ENCODE measurements around the gene LMAN2L.

The LMAN2L gene

GRCh38 chr2:96687711-96688640 lies 51.9 kb downstream of the LMAN2L start:
- no peaks in the 10 kb centered on the region for H3K27me3 ChIP-seq (ENCODE audit: insufficient read depth, low read depth)
- H4K20me1 ChIP-seq (ENCODE audit: insufficient read depth) = no peaks in the 10 kb centered on the region
- no peak overlapping the region for H3K4me3 ChIP-seq (IDR thresholded peaks at IDR 0.05; ENCODE audit: insufficient read depth, low read depth, low read length)
- no peak overlapping the region for H3K27ac ChIP-seq
- no peak for TF ChIP-seq CTCF (conservative IDR thresholded peaks at IDR 0.05; ENCODE audit: low read depth, low read length)
- H3K4me2 ChIP-seq = no peak overlapping the region
- no peaks in the 10 kb centered on the region for H3K79me2 ChIP-seq (ENCODE audit: insufficient read depth, low read depth)
- no peak overlapping the region for H2AFZ ChIP-seq (ENCODE audit: low read depth)
- H3K36me3 ChIP-seq (ENCODE audit: insufficient read depth) = no peaks in the 10 kb centered on the region
- no peaks in the 10 kb centered on the region for H3K4me1 ChIP-seq (ENCODE audit: low read depth, poor library complexity, severe bottlenecking)
- no peak overlapping the region for H3K9ac ChIP-seq

GRCh38 chr2:96687266-96687665 lies 52.6 kb downstream of the LMAN2L start:
- no peaks in the 10 kb centered on the region for H3K4me1 ChIP-seq (ENCODE audit: low read depth, poor library complexity, severe bottlenecking)
- H3K4me2 ChIP-seq = no peak overlapping the region
- no peaks in the 10 kb centered on the region for H4K20me1 ChIP-seq (ENCODE audit: insufficient read depth)
- H3K36me3 ChIP-seq (ENCODE audit: insufficient read depth) = no peaks in the 10 kb centered on the region
- H3K79me2 ChIP-seq (ENCODE audit: insufficient read depth, low read depth) = no peaks in the 10 kb centered on the region
- H2AFZ ChIP-seq (ENCODE audit: low read depth) = no peak overlapping the region
- no peak for TF ChIP-seq CTCF (conservative IDR thresholded peaks at IDR 0.05; ENCODE audit: low read depth, low read length)
- H3K9ac ChIP-seq = no peak overlapping the region
- no peak overlapping the region for H3K4me3 ChIP-seq (IDR thresholded peaks at IDR 0.05; ENCODE audit: insufficient read depth, low read depth, low read length)
- H3K27ac ChIP-seq = no peak overlapping the region
- no peaks in the 10 kb centered on the region for H3K27me3 ChIP-seq (ENCODE audit: insufficient read depth, low read depth)

GRCh38 chr2:96685577-96686459 lies 54.0 kb downstream of the LMAN2L start:
- Histone ChIP-seq H3K36me3 (ENCODE audit: insufficient read depth) (no peaks in the 10 kb centered on the region), H3K79me2 (ENCODE audit: insufficient read depth, low read depth) (no peaks in the 10 kb centered on the region), H3K4me3 (IDR thresholded peaks at IDR 0.05; ENCODE audit: insufficient read depth, low read depth, low read length) (no peak overlapping the region), H3K4me1 (ENCODE audit: low read depth, poor library complexity, severe bottlenecking) (no peaks in the 10 kb centered on the region), H3K4me2 (no peak overlapping the region), H4K20me1 (ENCODE audit: insufficient read depth) (no peaks in the 10 kb centered on the region), H2AFZ (ENCODE audit: low read depth) (no peak overlapping the region), H3K9ac (no peak overlapping the region), H3K27me3 (ENCODE audit: insufficient read depth, low read depth) (no peaks in the 10 kb centered on the region), H3K27ac (no peak overlapping the region)
- TF ChIP-seq CTCF (conservative IDR thresholded peaks at IDR 0.05; ENCODE audit: low read depth, low read length) = no peak

GRCh38 chr2:96684883-96685576 lies 54.8 kb downstream of the LMAN2L start:
- Histone ChIP-seq H3K27ac (no peak overlapping the region), H4K20me1 (ENCODE audit: insufficient read depth) (no peaks in the 10 kb centered on the region), H3K27me3 (ENCODE audit: insufficient read depth, low read depth) (no peaks in the 10 kb centered on the region), H3K36me3 (ENCODE audit: insufficient read depth) (no peaks in the 10 kb centered on the region), H3K9ac (no peak overlapping the region), H3K4me3 (IDR thresholded peaks at IDR 0.05; ENCODE audit: insufficient read depth, low read depth, low read length) (no peak overlapping the region), H3K79me2 (ENCODE audit: insufficient read depth, low read depth) (no peaks in the 10 kb centered on the region), H3K4me2 (no peak overlapping the region), H2AFZ (ENCODE audit: low read depth) (no peak overlapping the region), H3K4me1 (ENCODE audit: low read depth, poor library complexity, severe bottlenecking) (no peaks in the 10 kb centered on the region)
- no peak for TF ChIP-seq CTCF (conservative IDR thresholded peaks at IDR 0.05; ENCODE audit: low read depth, low read length)

Data from KMS-11 (cell line).